Natural killer cell treated with Interleukin-12 subunit alpha and Interleukin-12 subunit beta and Interleukin-15 and Interleukin-18, amount 100 ng/mL, for 72 hours (primary cell): ENCODE results near the gene SNRNP40. TPM values are rescaled to one million over a fixed set of nuclear protein-coding genes. Genes with fewer than 3 reads are reported as not detected.

Source experiments
- total RNA-seq, 2 donors: library from RNA; stranded (reverse); gene quantifications; one replicate each; pipeline ENCODE4 v1.2.3, GENCODE V29; 2022

Gene SNRNP40
- total RNA-seq, 2 donors from 2014 or later, result 81.1 to 107 TPM

Other genes with a start within 250 kb of the SNRNP40 start
- gene PUM1, start 231.1 kb downstream of the SNRNP40 start, total RNA-seq, result 100 to 1,000 TPM; 134 to 180 TPM
- gene NKAIN1, start 56.9 kb downstream of the SNRNP40 start, total RNA-seq, result not detected
- 10 to 100 TPM; 35.3 to 37.8 TPM for gene ZCCHC17, start 244 bp upstream of the SNRNP40 start, total RNA-seq
- not detected for gene FABP3, start 76.3 kb upstream of the SNRNP40 start, total RNA-seq
- gene SERINC2, start 116.4 kb upstream of the SNRNP40 start, total RNA-seq, result under 1 TPM; 0.19 to 0.56 TPM